HG02852 (cell line): ENCODE measurements around the gene ACTR3.
A peak's percentile ranks its signal among the peaks of the same experiment; 100 is the strongest.
"Not testable (repeated sequence)": the region's sequence is repeated elsewhere in the genome, so short reads cannot be mapped to it uniquely, and the experiment has no call there.

Experiments used
- ATAC-seq: cut with Tn5 transposase; IDR thresholded peaks from one replicate; pipeline ENCODE4 v1.9.1; 2021; ENCODE audit warnings: mild to moderate bottlenecking, moderate library complexity; ENCODE audit not compliant: unreplicated experiment

ACTR3 gene

DNA sequence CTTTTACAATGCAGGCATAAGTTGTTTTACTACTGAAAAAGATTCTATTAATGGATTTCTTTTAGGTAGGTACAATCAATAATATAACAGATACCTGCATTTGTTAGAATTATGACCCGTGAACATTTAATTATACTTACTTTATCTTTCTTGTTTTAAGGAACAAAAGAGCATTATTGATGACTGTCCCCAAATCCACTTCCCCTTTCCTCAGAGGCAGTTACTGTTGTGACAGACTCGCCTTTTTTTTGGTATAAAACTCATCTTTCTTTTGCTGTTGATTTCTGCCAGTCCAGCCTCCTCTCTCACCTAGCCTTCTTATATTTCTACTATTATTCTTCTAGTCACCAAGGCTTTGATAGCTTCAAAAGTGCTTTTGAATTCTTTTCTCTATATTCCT lies 12.1 kb downstream of the ACTR3 start:
- ATAC-seq = no peak

GRCh38 chr2:113905886-113906285 lies 16.0 kb downstream of the ACTR3 start:
- ATAC-seq = no peak

DNA sequence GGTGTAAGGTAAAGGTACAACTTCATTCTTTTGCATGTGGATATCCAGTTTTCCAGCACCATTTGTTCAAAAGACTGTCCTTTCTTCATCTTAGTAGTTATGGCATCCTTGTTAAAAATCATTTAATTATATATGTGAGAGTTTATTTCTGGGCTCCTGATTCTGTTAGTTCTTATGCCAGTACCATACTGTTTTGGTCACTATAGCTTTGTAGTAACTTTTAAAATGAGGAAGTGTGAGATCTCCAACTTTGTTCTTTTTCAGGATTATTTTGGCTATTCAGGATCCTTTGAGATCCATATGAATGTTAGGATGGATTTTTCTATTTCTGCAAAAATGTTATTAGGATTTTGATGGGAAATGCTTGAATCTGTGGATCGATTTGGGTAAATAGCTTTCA lies 16.8 kb downstream of the ACTR3 start:
- no peak for ATAC-seq

DNA sequence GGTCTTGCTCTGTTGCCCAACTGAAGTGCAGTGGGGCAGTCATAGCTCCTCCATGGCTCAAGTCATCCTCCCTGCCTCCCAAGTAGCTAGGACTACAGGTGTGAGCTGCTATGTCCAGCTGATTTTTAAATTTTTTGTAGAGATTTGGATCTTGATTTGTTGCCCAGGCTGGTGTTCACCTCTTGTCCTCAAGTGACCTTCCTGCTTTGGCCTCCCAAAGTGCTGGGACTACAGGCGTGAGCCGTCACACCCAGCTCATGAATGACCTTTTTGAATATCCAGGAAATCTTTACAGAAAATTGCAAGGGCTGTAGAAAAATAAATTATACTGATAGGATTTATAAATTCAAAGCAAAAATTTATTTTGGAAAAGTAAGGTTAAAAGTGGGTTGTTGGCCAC lies 17.4 kb downstream of the ACTR3 start:
- ATAC-seq = no peak

DNA sequence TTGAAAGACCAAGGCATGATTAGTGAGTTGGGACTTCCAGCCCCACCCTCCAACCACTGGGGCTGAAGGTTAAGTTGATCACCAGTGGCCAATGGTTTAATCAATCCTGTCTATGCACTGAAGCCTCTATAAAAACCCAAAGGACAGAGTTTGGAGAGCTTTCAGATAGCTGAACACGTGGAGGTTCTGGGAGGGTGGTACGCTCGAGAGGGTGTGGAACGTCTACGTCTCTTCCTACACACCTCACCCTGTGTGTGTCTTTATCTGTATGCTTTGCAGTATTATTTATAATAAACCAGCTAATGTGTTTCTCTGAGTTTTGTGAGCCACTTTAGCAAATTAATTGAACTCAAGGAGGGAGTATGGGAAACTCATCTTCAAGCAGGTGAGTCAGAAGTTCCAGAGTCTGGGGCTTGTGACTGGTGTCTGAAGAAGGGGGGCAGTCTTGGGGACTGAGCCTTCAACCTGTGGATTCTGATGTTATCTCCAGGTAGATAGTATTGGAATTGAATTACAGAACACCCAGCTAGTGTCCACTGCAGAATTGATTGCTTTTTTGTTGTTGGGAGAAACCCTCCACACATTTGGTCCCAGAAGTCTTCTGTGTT lies 20.3 kb downstream of the ACTR3 start:
- no peak for ATAC-seq

DNA sequence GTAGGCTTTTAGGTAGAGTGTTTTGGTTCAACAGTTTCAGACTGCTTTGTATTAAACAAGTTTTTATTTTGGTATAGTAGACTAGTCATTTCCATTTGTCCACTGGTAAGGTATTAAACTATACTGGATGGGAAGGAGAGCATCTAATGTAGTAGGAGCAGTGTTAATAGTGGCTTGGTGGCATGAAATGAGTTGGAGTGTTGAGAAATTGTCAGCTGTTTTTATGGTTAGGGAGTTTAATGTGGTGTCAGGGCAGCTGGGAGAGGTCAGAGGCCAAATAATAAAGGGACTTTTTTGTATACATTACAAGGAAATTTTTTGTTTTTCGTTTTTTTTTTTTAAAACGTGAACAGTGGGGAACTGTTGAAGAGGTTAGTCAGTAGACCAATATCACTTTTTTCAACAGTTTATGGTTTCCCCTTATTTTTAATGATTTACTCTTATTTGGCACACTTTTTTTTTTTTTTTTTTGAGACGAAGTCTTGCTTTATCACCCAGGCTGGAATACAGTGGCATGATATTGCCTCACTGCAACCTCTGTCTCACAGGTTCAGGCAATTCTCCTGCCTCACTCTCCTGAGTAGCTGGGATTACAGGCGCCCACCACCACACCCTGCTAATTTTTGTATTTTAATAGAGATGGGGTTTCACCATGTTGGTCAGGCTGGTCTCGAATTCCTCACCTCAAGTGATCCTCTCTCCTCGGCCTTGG lies 21.2 kb downstream of the ACTR3 start:
- no peak for ATAC-seq

DNA sequence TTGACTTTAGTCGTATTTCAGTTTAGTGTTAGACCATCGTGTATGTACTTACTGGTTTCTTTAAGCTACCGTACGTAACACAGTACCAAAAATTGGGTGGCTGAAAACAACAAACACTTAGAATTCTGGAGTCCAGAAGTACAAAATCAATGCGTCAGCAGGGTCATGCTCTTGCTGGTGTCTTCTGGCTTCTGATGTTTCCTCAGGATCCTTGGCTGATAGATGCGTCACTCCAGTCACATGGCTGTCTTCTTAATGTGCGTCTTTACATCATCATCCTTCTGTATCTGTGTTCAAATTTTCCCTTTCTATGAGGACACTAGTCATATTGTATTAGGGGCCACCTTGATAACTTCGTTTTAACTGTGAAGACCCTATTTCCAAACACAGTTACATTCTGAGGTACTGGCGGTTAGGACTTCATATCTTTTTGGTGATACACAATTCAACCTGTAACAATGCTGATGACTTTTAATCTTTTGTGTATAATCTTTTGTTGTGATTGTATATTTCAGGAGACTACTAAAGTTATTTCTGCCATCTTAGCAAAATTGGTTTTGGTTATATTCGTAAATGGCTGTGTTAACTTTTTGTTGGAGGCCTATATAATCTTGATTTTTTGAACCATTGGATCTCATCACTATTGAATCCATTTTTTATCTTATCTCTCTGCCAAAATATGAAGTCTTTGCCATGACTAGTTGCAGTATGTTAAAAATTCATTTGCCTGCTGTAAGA lies 25.4 kb downstream of the ACTR3 start:
- no peak for ATAC-seq

- ATAC-seq = no peak
These were observed 28.3 kb downstream of the ACTR3 start for GRCh38 chr2:113918229-113918628.

GRCh38 chr2:113920996-113921395 lies 31.1 kb downstream of the ACTR3 start:
- no peak for ATAC-seq

DNA sequence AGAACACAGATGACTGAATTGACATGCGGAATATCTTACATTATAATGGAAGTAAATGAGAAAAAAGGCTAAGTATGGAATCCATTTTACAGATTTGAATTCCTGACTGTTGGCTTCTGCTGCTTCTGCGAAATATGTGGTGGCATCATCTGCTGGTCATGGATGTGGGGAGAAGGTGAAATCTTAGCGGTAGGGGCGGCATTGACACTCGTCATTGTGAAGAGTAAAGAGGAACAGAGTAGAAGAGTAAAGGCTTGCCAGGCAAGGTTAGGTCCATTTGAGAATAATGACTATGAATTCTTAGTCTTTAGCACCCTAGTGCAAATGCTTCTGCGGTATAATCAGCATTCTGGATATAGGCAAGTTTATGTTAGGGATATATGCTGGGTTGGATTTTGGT lies 32.4 kb downstream of the ACTR3 start:
- no peak for ATAC-seq

- ATAC-seq = peak; percentile 34
These were observed 32.9 kb downstream of the ACTR3 start for GRCh38 chr2:113922784-113923183.

- ATAC-seq = no peak
These were observed 36.0 kb downstream of the ACTR3 start for GRCh38 chr2:113925884-113926283.

- ATAC-seq = no peak
These were observed 36.4 kb downstream of the ACTR3 start for GRCh38 chr2:113926314-113926713.

GRCh38 chr2:113930448-113930847 lies 40.6 kb downstream of the ACTR3 start:
- no peak for ATAC-seq

GRCh38 chr2:113937501-113937900 lies 47.6 kb downstream of the ACTR3 start:
- no peak for ATAC-seq

DNA sequence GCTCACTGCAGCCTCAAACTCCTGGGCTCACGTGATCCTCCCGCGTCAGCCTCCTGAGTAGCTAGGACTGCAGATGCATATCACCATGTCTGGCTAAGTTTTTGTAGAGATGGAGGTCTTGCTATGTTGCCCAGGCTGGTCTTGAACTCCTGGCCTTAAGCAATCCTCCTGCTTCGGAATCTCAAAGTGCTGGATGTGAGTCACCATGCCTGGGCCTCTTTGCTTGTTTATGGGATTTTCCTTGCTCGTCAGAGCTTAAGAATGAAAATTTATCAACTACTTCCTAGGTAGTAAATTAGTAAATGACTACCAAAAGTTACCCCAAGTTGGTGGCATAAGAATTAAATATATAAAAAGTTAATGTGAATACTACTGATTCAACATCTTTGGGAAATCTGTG lies 51.0 kb downstream of the ACTR3 start:
- ATAC-seq = no peak

GRCh38 chr2:113945784-113946183 lies 55.9 kb downstream of the ACTR3 start:
- ATAC-seq = not testable (repeated sequence)

DNA sequence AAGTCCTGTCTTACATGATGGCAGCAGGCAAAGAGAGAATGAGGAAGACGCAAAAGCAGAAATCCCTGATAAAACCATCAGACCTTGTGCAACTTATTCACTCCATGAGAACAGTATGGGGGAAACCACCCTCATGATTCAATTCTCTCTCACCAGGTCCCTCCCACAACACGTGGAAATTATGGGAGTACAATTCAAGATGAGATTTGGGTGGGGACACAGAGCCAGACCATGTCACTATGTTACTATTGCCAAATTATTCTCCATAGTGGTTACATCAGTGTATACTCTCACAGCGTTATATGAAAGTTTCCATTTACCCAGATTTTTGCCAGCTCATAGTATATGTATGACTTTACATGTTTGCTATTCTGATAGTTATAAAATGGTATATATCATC lies 61.0 kb downstream of the ACTR3 start:
- not testable (repeated sequence) for ATAC-seq

DNA sequence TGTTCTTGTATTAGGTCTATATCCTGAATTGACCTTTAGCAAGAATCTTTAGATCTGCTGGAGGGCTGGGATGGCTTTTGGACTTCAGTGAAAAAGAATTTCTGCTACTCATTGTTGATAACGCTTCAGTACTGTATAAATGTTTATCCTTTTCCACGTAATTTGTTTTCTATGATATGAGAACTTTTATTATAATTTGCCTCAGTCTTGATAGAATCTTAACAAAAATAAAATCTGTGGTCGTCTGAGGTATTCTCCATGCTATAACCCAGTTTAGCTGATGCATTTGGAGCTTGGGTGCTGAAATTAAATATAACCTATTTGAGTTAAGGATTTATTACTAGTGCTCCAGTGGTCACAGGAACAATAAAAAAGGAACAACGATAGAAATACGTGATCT lies 71.1 kb downstream of the ACTR3 start:
- no peak for ATAC-seq

- no peak for ATAC-seq
These were observed 73.0 kb downstream of the ACTR3 start for GRCh38 chr2:113962692-113963480.

DNA sequence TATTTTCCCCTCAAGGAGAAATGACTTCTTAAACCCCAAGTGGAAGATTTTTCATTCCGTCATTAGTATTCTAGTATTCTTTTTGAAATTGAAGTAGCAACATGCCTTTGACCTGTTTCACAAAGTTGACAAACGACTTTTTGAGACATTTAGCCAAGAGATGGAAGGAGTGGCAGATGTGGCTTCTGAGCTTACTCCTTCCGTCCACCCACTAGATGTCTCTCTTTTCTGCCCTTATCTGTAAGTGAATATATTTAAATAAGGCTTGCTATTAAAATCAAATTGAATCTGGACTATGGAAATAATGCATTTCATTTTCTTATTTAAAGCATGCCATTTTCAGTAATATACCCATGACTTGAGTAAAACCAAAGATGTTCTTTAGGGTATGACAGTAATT lies 74.1 kb downstream of the ACTR3 start:
- ATAC-seq = no peak
